Myometrial cell (primary cell): ENCODE results near the gene TMEM26. TPM values are rescaled to one million over a fixed set of nuclear protein-coding genes. Genes with fewer than 3 reads are reported as not detected.

Experiments
- total RNA-seq: library from RNA; depleted of rRNA; stranded (reverse); fragments of >200 nt; gene quantifications from 2 replicates; pipeline ENCODE4 v1.2.3, GENCODE V29; 2015

Gene TMEM26
- total RNA-seq = under 0.01 and 0.18 TPM in 2 replicates

GRCh38 chr10:61452655-61453641, at the start of gene TMEM26:
TSS of gene TMEM26 (minus strand) at chr10:61453381. CDS start at chr10:61453081, 300 bp downstream.

Other genes with a start within 250 kb of the TMEM26 start
- 0.53 and 2.6 TPM in 2 replicates for gene CABCOCO1, start 209.5 kb upstream of the TMEM26 start, total RNA-seq